ENCODE results near the gene MRTFA.

The MRTFA gene

DNA sequence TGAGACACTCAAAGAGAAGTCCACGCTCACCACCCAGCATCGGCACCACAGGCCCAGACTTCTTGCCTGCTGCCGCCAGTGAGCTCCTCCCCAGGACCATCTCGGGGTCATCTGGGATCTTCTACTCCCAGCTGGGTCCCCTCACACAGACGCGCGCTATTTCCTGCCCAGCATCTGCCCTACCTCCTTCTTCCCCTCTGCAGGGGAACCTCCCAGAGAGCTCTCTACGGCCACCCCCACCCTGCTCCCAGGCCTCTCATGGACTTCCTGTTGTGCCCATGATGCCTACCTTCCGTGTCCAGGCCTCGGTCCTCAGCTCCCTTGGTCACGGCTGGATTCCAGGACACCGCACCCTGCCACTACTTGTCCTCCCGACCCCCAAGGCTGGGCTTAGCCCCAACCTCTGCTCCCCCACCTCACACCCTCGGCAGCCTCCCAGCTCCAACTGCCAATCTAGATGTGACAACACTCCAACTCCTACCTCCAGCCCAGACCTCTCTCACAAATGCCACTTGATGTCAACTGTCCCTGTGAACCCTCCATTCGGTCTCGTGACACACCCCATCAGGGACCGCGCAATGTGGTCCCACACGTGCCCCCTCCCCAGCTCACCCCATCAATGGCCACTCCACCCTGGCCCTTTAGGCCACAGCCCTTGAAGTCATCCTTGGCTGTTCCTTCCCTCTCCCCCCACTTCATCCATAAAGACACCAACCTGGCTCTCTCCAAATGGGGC is 220.8 kb downstream of the MRTFA start:
- TF ChIP-seq POLR2A (IDR thresholded peaks at IDR 0.05; ENCODE audit: low read length) (no peak), GATA1 (IDR thresholded peaks at IDR 0.05; ENCODE audit: low read depth, low read length) (no peak)
- no peak for DNase-seq

DNA sequence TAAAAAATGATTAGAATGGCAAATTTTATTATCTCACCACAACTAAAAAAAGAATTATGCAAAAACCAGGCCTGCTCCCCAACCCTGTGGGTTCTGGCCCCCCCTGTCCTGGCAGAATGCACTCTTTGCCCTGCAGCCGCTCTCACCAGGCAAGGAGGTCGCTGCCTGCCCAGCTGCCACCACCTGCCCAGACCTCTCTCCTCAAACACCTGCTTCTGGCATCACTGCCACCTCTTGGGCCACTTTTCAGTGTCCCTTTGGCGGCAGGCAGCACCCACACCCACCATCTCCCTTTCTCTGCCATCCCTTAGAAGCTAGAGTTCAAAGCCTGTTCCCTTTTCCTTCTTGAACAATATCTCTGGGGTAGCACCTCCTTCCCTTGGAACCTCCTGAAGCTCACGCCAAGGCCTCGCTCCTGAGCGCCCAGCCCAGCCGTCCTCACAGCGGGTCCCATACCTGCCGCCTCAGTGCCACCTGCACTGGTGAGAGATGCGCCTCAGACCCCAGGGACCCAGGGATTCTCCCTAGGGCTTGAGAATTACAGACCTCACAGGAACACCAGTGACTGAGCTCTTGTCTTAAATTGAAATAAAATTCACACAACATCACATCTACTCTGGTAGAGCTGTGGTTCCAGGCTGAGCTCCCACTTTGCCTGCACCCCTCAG is 221.5 kb downstream of the MRTFA start:
- no peak for TF ChIP-seq POLR2A (IDR thresholded peaks at IDR 0.05; ENCODE audit: low read length)
- TF ChIP-seq GATA1 (IDR thresholded peaks at IDR 0.05; ENCODE audit: low read depth, low read length) = no peak
- no peak for DNase-seq

DNA sequence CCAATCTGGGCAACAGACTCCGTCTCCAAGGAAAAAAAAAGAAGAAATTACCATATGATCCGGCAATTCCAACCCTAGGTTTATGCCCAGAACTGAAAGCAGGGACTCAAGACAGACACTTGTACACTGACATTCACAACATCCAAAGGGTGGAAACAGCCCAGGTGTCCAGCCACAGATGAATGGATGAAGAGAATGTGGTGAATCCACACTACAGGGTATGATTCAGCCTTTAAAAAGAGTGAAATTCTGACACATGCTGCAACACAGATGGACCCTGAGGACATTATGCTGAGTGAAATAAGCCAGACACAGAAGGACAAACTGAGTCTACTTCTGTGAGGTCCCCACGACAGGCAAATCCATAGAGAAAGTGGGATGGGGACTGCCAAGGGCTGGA is 222.2 kb downstream of the MRTFA start:
- no peak for DNase-seq
- no peak for TF ChIP-seq GATA1 (IDR thresholded peaks at IDR 0.05; ENCODE audit: low read depth, low read length)
- TF ChIP-seq POLR2A (IDR thresholded peaks at IDR 0.05; ENCODE audit: low read length) = no peak

GRCh38 chr22:40413873-40414272 is 222.6 kb downstream of the MRTFA start:
- TF ChIP-seq GATA1 (IDR thresholded peaks at IDR 0.05; ENCODE audit: low read depth, low read length) = no peak
- TF ChIP-seq POLR2A (IDR thresholded peaks at IDR 0.05; ENCODE audit: low read length) = no peak
- no peak for DNase-seq

- TF ChIP-seq POLR2A (IDR thresholded peaks at IDR 0.05; ENCODE audit: low read length) (no peak), GATA1 (IDR thresholded peaks at IDR 0.05; ENCODE audit: low read depth, low read length) (no peak)
- DNase-seq = no peak
These were observed 224.1 kb downstream of the MRTFA start for GRCh38 chr22:40412441-40412840.

DNA sequence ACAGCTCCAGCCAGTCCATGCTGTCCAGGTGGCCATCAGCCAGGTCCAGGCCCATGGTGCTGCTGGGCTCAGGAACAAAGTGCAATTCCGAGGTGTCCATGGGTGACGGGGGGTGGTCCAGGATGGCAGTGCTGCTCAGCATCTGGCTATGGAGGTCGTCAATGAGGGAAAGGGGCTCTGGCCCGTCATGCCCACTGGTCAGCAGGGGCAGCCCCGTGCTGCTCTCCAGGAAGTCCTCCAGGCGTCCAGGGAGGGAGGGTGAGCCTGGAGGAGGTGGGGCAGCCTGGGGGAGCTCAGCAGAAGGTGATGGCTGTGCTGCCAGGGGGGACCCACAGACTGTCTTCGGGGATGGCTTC is 225.0 kb downstream of the MRTFA start:
- TF ChIP-seq GATA1 (IDR thresholded peaks at IDR 0.05; ENCODE audit: low read depth, low read length) (no peak), POLR2A (IDR thresholded peaks at IDR 0.05; ENCODE audit: low read length) (no peak)
- DNase-seq = no peak

DNA sequence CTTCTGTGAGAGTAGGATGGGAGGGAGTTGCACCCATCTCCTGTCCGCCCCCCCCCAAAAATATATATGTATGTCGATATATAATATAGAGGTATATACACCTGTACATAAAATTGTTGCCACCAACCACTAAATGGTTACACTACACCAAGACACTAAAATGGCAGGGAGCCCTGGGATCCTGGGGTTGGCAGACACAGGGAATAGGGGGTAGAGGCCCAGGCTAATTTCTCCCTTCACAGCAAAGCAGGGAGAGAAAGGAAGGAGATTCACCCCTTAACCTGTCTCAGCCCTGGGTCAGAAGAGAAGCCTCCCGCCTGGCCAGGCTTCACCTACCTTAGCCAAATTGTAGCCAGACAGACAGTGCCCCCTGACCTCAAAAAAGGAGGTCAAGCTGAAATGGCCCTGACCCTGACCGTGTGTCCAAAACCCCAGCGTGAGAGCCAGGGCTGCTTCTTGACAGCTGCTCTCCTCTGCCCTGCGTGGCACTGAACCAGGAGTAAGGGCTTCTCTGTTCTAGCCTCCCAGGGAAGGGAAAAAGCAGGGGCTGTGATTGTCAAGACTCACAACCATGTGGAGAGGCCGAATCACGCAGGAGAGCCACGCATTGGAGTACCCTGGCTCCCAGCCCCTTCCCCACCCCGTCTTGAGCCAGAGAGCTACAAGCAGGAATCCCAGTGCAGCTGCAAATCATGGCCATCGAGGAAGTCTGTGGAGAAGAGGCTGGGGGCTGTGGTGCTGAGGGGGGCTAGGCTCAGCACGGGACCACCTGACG is 225.6 kb downstream of the MRTFA start:
- DNase-seq = no peak
- TF ChIP-seq GATA1 (IDR thresholded peaks at IDR 0.05; ENCODE audit: low read depth, low read length) (no peak), POLR2A (IDR thresholded peaks at IDR 0.05; ENCODE audit: low read length) (no peak)

GRCh38 chr22:40410272-40410671 is 226.2 kb downstream of the MRTFA start:
- no peak for DNase-seq
- TF ChIP-seq POLR2A (IDR thresholded peaks at IDR 0.05; ENCODE audit: low read length) = no peak
- TF ChIP-seq GATA1 (IDR thresholded peaks at IDR 0.05; ENCODE audit: low read depth, low read length) = no peak

DNA sequence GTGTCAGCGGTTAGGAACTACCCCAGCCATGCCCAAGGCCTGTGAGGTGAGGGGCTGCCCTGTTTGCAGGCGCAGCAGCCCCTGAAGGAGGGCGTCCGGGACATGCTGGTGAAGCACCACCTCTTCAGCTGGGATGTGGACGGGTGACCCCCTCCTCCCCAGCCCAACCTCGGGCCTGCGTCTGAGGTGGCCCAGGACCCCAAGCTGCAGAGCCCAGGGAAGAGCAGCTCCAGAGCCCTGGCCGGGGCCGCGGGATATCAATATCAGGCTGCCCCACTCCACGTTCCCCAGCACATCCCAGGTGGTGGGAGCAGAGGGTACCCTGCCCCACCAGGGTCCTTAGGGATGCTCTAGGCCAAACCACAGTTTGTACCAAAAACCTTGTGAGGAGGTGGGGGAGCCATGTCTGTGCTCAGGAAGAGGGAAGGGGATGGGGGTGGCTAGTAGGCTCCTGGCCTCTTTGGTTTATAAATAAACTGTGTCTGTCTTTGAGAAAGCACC is 226.9 kb downstream of the MRTFA start:
- no peak for TF ChIP-seq GATA1 (IDR thresholded peaks at IDR 0.05; ENCODE audit: low read depth, low read length)
- DNase-seq = no peak

DNA sequence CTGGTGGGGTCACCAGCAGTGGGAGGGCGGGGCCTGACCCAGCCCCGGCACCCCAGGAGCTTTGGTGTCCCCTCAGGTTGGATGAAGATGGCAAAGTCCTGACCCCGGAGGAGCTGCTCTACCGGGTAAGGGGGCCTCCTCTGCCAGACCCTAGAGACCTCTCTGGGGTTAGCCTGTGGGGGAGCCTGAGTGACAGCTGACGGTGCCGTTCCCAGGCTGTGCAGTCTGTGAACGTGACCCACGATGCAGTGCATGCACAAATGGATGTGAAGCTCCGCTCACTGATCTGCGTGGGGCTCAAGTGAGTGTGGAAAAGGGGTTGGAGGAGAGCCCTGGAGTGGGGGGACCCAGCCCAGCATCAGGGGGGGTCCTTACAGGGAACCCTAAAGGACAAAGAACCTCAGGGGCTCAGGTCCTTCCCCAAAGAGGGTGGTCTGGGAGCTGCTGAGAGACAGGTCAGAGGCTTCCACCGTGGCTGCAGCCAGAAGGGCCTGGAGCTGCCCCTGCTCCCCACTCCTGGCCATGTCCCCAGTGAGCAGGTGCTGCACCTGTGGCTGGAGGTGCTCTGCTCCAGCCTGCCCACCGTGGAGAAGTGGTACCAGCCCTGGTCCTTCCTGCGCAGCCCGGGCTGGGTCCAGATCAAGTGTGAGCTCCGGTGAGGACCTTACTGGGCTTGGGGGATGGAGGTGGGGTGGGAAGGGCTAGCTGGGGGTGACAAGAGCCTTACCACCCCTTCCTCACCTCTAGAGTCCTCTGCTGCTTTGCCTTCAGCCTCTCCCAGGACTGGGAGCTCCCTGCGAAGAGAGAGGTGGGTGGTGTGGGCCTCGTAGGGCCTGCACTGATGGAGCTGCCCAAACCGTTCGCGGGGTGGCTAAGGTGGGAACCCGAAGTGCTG is 227.6 kb downstream of the MRTFA start:
- DNase-seq = no peak
- TF ChIP-seq GATA1 (IDR thresholded peaks at IDR 0.05; ENCODE audit: low read depth, low read length) = no peak
- no peak for TF ChIP-seq POLR2A (IDR thresholded peaks at IDR 0.05; ENCODE audit: low read length)

- TF ChIP-seq GATA1 (IDR thresholded peaks at IDR 0.05; ENCODE audit: low read depth, low read length) (no peak), POLR2A (IDR thresholded peaks at IDR 0.05; ENCODE audit: low read length) (no peak)
- DNase-seq = no peak
These were observed 228.4 kb downstream of the MRTFA start for GRCh38 chr22:40407831-40408717.

DNA sequence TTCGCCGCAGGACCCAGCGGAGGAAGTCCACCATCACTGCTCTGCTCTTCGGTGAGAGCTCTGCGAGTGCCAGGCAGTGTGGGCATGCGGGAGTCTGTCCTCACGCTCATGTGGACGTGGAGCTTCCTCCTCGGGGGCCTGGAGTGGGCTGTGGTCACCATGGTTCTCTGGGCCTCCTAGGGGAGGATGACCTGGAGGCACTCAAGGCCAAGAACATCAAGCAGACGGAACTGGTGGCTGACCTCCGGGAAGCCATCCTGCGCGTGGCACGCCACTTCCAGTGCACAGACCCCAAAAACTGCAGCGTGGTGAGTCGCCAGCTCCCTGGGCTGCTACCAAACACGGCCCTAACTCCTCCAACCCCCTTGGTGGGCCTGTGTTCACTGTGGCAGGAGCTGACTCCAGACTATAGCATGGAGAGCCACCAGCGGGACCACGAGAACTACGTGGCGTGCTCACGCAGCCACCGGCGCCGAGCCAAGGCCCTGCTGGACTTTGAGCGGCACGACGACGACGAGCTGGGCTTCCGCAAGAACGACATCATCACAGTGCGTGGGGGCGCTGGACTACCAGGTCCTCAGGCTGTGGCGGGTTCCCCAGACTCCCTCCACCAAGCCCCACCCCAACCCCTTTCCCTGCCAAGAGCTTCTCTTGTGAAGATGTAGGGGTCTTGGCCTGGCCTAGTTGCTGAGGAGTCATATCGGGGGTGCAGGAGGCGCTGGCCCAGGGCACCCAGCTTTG is 229.3 kb downstream of the MRTFA start:
- DNase-seq = no peak
- TF ChIP-seq POLR2A (IDR thresholded peaks at IDR 0.05; ENCODE audit: low read length) (no peak), GATA1 (IDR thresholded peaks at IDR 0.05; ENCODE audit: low read depth, low read length) (no peak)

Data from erythroblast (primary cell).